Activated CD4-positive, alpha-beta T cell treated with anti-CD3 and anti-CD28 coated beads, Interleukin-2, amount 50 U/mL, for 4 hours (primary cell): ENCODE results near the gene NRDE2.
"Not testable (repeated sequence)": the region's sequence is repeated elsewhere in the genome, so short reads cannot be mapped to it uniquely, and the experiment has no call there.

Experiments used
- DNase-seq, 2 experiments: peaks; one replicate each; pipeline ENCODE4 v3.0.0-alpha.2; 2020

Gene NRDE2

GRCh38 chr14:90268420-90268819 lies 63.3 kb downstream of the NRDE2 start:
- no peak for DNase-seq

GRCh38 chr14:90266441-90267154 lies 65.1 kb downstream of the NRDE2 start:
- DNase-seq = no peak

GRCh38 chr14:90263748-90264449 lies 67.8 kb downstream of the NRDE2 start:
- DNase-seq = no peak

GRCh38 chr14:90256354-90257131 lies 75.2 kb downstream of the NRDE2 start, which contains the start of gene PSMC1:
TSS of gene PSMC1 (plus strand) at chr14:90256553. CDS start at chr14:90256598, 45 bp downstream.
- DNase-seq = peak; percentile 83 to 84

- DNase-seq = no peak
These were observed 75.9 kb downstream of the NRDE2 start for GRCh38 chr14:90255871-90256270.

- no peak for DNase-seq
These were observed 77.9 kb downstream of the NRDE2 start for GRCh38 chr14:90253826-90254225.

GRCh38 chr14:90248594-90248993 lies 83.1 kb downstream of the NRDE2 start:
- DNase-seq = no peak

- DNase-seq = not testable (repeated sequence)
These were observed 84.3 kb downstream of the NRDE2 start for GRCh38 chr14:90247441-90247840.

- DNase-seq = no peak
These were observed 84.8 kb downstream of the NRDE2 start for GRCh38 chr14:90246936-90247335.

GRCh38 chr14:90242444-90242843 lies 89.3 kb downstream of the NRDE2 start:
- DNase-seq = no peak

- DNase-seq = no peak
These were observed 92.6 kb downstream of the NRDE2 start for GRCh38 chr14:90239139-90239538.

GRCh38 chr14:90235179-90235976 lies 96.4 kb downstream of the NRDE2 start:
- DNase-seq = peak; percentile 49 to 51

GRCh38 chr14:90229942-90230341 lies 101.8 kb downstream of the NRDE2 start:
- DNase-seq = not testable (repeated sequence)

- no peak for DNase-seq
These were observed 103.3 kb downstream of the NRDE2 start for GRCh38 chr14:90228478-90228877.
